Measurements from ENCODE around the gene LRRC8A. TPM values are rescaled to one million over a fixed set of nuclear protein-coding genes. Genes with fewer than 3 reads are reported as not detected.
"Not testable (repeated sequence)": the region's sequence is repeated elsewhere in the genome, so short reads cannot be mapped to it uniquely, and the experiment has no call there.

Gene LRRC8A
- total RNA-seq, 1 experiment from 2014 or later = 71.4 TPM

- no peak for DNase-seq (ENCODE audit: low spot score)
Observed at GRCh38 chr9:128870128-128870940, 11.6 kb upstream of the LRRC8A start.

GRCh38 chr9:128870941-128871265, 11.0 kb upstream of the LRRC8A start:
- not testable (repeated sequence) for DNase-seq (ENCODE audit: low spot score)

- no peak for DNase-seq (ENCODE audit: low spot score)
Observed at GRCh38 chr9:128877852-128878251, 4.1 kb upstream of the LRRC8A start.

GRCh38 chr9:128882677-128883603, 1.0 kb downstream of the LRRC8A start:
- no peak for DNase-seq (ENCODE audit: low spot score)

GRCh38 chr9:128884164-128884563, 2.2 kb downstream of the LRRC8A start:
- DNase-seq (ENCODE audit: low spot score) = no peak

GRCh38 chr9:128885376-128885775, 3.4 kb downstream of the LRRC8A start:
- DNase-seq (ENCODE audit: low spot score) = no peak

- DNase-seq (ENCODE audit: low spot score) = no peak
Observed at GRCh38 chr9:128885798-128886197, 3.9 kb downstream of the LRRC8A start.

- no peak for DNase-seq (ENCODE audit: low spot score)
Observed at GRCh38 chr9:128886211-128886891, 4.4 kb downstream of the LRRC8A start.

GRCh38 chr9:128887049-128887448, 5.1 kb downstream of the LRRC8A start:
- no peak for DNase-seq (ENCODE audit: low spot score)

GRCh38 chr9:128887914-128888350, 6.0 kb downstream of the LRRC8A start:
- DNase-seq (ENCODE audit: low spot score) = peak; percentile 86

GRCh38 chr9:128891321-128892220, 9.6 kb downstream of the LRRC8A start:
- no peak for DNase-seq (ENCODE audit: low spot score)

GRCh38 chr9:128892221-128892921, 10.4 kb downstream of the LRRC8A start:
- DNase-seq (ENCODE audit: low spot score) = peak; percentile 98

GRCh38 chr9:128893354-128893753, 11.4 kb downstream of the LRRC8A start:
- no peak for DNase-seq (ENCODE audit: low spot score)

GRCh38 chr9:128894764-128895163, 12.8 kb downstream of the LRRC8A start:
- DNase-seq (ENCODE audit: low spot score) = no peak

GRCh38 chr9:128895556-128895955, 13.6 kb downstream of the LRRC8A start:
- no peak for DNase-seq (ENCODE audit: low spot score)

- no peak for DNase-seq (ENCODE audit: low spot score)
Observed at GRCh38 chr9:128898382-128898781, 16.4 kb downstream of the LRRC8A start.

GRCh38 chr9:128898845-128899565, 17.1 kb downstream of the LRRC8A start:
- no peak for DNase-seq (ENCODE audit: low spot score)

GRCh38 chr9:128899566-128900322, 17.8 kb downstream of the LRRC8A start:
- peak; percentile 78 for DNase-seq (ENCODE audit: low spot score)

GRCh38 chr9:128901379-128901778, 19.4 kb downstream of the LRRC8A start:
- DNase-seq (ENCODE audit: low spot score) = no peak
